Activated T-cell treated with anti-CD3 and anti-CD28 coated beads, Interleukin-2, amount 50 U/mL, for 4 hours (primary cell): ENCODE measurements around the gene TBXAS1. TPM values are rescaled to one million over a fixed set of nuclear protein-coding genes. Genes with fewer than 3 reads are reported as not detected.

ENCODE experiments used
- ATAC-seq, 2 donors: fragments of 200-7000 bp; cut with Tn5 transposase; one replicate each; pipeline ENCODE4 v1.10.0; 2021
- DNase-seq: peaks from one replicate; pipeline ENCODE4 v3.0.0-alpha.2; 2020
- H3K27me3 Mint-ChIP-seq: one replicate; pipeline ENCODE4 v1.8.0; 2021; ENCODE audit warnings: low read depth, mixed read lengths
- H3K36me3 Mint-ChIP-seq: one replicate; pipeline ENCODE4 v1.8.0; 2022; ENCODE audit warnings: mixed read lengths; ENCODE audit not compliant: insufficient read depth
- H3K4me1 Mint-ChIP-seq: one replicate; pipeline ENCODE4 v1.8.0; 2021; ENCODE audit warnings: low read depth, mixed read lengths
- H3K4me3 Mint-ChIP-seq: one replicate; pipeline ENCODE4 v1.8.0; 2021; ENCODE audit warnings: mild to moderate bottlenecking, moderate library complexity, mixed read lengths
- H3K9me3 Mint-ChIP-seq: one replicate; pipeline ENCODE4 v1.8.0; 2021; ENCODE audit warnings: mixed read lengths
- total RNA-seq, 3 donors: library from RNA; stranded (reverse); gene quantifications; one replicate each; pipeline ENCODE4 v1.2.1, GENCODE V29; 2021

Gene TBXAS1
- total RNA-seq, 3 donors from 2014 or later, result 1.7 to 4.1 (median 4.0) TPM

DNA sequence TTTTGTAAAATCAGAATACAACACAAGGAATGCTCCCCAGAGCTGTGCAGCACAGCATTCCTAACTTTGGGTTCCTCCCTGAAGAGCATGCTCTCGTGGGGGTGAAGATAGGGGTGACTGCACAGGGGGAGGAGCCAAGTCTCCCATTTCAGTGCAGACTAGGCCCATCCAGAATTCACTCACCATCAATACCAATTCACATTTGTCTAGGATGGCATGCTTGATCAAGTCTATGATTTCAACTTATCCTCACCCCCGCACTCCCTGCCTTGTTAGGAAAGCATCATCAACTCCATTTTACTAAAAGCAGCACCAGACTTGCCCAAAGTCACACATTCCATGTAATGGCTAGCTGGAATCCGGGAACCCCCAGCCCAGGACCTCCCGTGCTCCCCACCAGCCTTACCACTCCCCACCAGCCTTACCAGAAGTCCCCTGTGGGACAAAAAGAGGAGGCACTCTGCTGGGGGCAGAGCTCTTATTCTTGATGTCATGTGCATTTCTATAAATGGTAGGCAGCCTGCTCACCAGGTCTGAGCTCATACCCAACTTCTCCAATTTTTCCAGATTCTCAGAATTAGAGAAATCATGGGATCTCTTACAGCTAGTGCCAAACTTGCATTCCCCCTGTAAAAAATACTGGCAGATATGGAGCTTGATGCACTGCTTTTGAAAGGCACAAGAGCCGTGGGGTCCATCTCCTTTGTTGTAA, 227.5 kb downstream of the TBXAS1 start:
- Mint-ChIP-seq H3K4me1 (peaks cover 82% of the 10 kb centered on the region), H3K4me3 (no peak overlapping the region), H3K36me3 (peaks cover 40% of the 10 kb centered on the region), H3K9me3 (no peaks in the 10 kb centered on the region), H3K27me3 (no peaks in the 10 kb centered on the region)
- ATAC-seq (no peak), DNase-seq (no peak)

DNA sequence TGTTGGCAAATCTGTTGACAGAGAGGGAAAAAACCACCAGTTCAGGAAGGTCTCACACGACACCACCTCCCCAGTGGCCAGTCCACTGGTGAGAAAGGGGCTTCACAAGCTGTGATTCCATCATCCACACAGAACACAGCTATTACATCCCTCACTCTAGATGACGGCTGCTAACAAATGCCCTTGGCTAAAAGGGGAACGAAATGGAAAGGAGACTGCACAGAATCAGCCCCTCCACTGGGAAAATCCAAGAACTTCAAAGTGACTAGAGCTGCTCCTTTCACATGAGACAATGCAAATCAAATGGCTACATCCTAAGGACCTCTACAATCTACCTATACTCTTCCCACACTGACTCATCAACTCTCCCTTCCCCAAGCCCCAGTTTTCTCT, 228.1 kb downstream of the TBXAS1 start:
- H3K36me3 Mint-ChIP-seq, result peaks cover 39% of the 10 kb centered on the region
- H3K27me3 Mint-ChIP-seq, result no peaks in the 10 kb centered on the region
- no peaks in the 10 kb centered on the region for H3K9me3 Mint-ChIP-seq
- peaks cover 83% of the 10 kb centered on the region for H3K4me1 Mint-ChIP-seq
- no peak for ATAC-seq
- no peak overlapping the region for H3K4me3 Mint-ChIP-seq
- no peak for DNase-seq

DNA sequence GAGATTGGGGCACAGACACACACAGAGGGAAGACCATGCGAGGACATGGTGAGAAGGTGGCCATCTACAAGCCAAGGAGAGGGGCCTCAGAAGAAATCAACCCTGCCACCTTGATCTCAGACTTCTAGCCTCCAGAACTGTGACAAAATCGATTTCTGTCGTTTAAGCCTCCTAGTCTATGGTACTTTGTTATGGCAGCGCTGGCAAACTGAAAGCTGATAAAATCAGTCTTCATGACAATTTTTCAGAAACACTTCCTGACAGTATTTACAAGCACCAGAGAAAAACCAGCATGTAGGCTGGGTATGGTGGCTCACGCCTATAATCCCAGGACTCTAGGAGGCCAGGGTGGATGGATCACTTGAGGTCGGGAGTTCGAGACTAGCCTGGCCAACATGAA, 229.5 kb downstream of the TBXAS1 start:
- no peaks in the 10 kb centered on the region for H3K9me3 Mint-ChIP-seq
- H3K36me3 Mint-ChIP-seq, result peaks cover 31% of the 10 kb centered on the region
- DNase-seq (no peak), ATAC-seq (no peak)
- no peak overlapping the region for H3K4me3 Mint-ChIP-seq
- no peaks in the 10 kb centered on the region for H3K27me3 Mint-ChIP-seq
- H3K4me1 Mint-ChIP-seq, result peaks cover 75% of the 10 kb centered on the region

DNA sequence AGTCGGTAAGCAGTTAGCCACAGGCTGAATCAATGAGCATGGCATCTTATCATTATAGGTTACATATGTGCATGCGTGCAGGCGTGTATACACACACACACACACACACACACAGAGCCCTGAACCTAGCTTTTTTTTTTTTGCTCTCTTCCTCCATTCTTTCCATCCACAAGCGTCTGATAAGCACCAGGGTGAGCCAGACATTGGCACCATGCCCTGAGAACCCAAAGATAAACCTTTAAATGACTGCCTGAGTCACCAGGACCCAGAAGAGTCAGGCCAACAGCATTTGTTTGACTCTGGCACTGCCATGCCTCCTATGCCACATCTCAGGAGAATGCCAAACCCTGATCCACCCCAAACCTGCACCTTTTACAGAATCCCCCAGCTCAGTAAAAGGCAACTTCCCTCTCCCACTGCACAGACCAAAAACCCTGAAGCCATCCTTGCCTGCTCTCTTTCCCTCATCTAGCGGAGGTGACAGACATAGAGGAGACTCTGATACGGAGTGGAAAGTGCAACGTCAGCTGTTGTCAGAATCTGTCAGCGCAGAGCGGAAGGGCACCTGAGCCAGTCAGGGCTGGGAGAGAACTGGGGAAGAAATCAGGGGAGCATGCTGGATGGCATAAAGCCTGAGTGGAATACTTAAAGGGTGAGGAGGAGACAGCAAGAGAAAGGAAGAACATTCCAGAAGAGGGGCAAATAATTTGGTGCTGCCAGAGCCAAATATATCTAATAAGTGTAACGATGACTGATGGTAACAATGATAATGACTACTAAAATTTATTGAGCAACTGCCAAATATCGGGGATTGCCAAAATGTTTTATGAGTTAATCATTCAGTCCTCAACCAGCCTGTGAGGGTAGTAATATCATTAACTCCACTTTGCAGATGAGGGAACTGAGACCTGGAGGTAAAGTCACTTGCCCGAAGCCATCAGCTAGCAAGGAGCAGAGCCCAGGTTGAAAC, 230.5 kb downstream of the TBXAS1 start:
- Mint-ChIP-seq H3K9me3 (no peaks in the 10 kb centered on the region), H3K4me3 (peak overlapping the region; percentile 87), H3K36me3 (peaks cover 21% of the 10 kb centered on the region), H3K27me3 (no peaks in the 10 kb centered on the region), H3K4me1 (peaks cover 68% of the 10 kb centered on the region)
- DNase-seq, result peak; percentile 58
- ATAC-seq, result peak; percentile 10 to 31

DNA sequence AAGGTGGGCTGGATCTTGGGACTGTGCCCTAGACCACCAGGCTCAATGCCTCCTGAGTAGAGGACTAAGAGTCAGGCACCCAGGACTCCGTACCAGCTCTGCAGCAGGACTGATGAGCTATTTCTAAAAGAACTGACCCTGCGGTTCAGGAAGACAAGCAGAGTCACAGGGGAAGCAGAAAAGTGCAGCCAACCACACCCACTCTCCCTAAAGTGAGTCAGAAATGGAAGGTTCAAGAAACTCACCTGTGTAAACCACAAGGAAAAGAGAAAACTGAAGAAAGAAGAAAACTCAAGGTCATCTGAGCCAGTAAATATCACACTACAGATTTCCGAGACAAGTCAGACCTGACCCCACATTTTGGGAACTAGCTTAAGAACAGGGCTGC, 231.2 kb downstream of the TBXAS1 start:
- DNase-seq (no peak), ATAC-seq (no peak)

DNA sequence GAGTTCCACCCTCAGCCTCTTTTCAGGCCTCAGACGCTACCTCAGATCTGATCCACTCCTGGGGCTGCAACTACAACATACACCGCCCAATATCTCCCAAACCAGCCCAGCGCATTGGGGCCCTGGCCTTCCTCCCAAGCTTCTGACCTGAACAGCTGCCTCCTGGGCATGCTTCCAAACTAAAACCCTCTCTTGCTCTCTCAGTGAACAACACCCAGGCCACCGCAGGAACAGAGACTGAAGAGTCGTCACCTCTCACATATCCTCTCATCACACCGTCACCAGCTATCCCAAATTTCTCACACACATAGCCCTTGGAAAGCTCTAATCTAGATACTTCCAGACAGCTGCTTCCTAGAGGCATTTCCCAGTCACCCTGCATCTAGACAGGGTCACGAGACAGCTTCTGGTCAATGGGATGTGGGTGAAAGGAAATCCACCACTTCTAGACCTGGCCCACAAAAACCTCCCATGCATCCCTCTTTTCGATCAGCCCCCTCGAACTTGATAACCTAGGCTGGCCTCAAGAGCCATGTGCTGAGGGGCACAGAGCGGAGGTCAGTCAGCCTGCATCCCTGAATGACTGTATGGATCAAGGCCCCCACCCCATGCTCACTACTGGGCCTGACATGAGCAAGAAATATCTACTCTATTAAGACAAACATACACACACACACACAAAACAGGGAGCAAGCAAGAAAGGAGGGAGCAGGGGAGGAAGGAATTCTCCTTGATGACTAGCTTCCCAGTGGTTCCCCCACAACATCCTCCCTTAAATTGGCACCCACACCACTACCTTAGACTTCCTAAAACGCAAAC, 231.9 kb downstream of the TBXAS1 start:
- peaks cover 5% of the 10 kb centered on the region for H3K9me3 Mint-ChIP-seq
- ATAC-seq (no peak), DNase-seq (no peak)
- no peaks in the 10 kb centered on the region for H3K27me3 Mint-ChIP-seq
- peak overlapping the region; percentile 87 for H3K4me3 Mint-ChIP-seq
- H3K4me1 Mint-ChIP-seq, result peaks cover 59% of the 10 kb centered on the region
- peaks cover 14% of the 10 kb centered on the region for H3K36me3 Mint-ChIP-seq

More for the DNA sequence above, 231.2 kb downstream of the TBXAS1 start:
- Mint-ChIP-seq H3K27me3 (no peaks in the 10 kb centered on the region), H3K36me3 (peaks cover 18% of the 10 kb centered on the region), H3K9me3 (no peaks in the 10 kb centered on the region), H3K4me1 (peaks cover 63% of the 10 kb centered on the region), H3K4me3 (peak overlapping the region; percentile 87)

DNA sequence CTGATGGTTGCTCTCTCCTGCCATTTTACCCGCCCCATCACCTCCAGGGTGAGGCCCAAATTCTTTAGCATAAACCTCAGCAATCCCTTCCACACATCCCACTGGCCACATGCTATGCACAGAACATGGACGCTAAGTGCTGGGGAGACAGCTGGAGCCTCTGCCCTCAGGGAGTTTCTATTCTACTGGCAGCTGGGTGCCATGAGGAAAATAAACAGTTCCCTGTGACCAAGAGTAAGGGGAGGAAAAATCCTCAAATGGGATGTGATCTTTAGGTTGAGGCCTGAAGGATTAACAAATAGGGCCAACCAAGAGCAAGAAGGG, 232.5 kb downstream of the TBXAS1 start:
- Mint-ChIP-seq H3K9me3 (peaks cover 11% of the 10 kb centered on the region), H3K27me3 (no peaks in the 10 kb centered on the region), H3K36me3 (peaks cover 17% of the 10 kb centered on the region), H3K4me1 (peaks cover 53% of the 10 kb centered on the region), H3K4me3 (peak overlapping the region; percentile 87)
- no peak for DNase-seq
- no peak for ATAC-seq

DNA sequence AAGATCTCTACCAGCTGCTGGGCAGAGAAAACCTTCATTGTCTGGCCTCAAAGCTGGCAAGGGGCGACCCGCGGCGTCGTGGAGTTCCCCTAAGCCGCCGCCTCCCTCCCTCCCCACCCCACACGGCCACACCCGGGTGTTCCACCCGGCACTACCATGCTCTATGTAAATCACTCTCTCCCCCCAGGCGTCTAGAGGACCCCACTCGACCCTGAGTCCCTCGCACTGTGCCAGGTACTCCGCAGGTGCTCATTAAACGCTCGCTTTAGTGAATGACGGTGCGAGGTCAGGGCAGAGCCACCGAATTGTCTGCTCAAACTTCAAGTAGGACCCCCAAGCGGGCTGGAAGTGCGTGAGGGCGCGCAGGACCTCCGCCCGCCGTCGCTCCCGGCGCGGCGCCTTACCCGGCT, 233.1 kb downstream of the TBXAS1 start:
- ATAC-seq (peak; percentile 48 to 49), DNase-seq (peak; percentile 54)
- peaks cover 48% of the 10 kb centered on the region for H3K4me1 Mint-ChIP-seq
- H3K36me3 Mint-ChIP-seq, result peaks cover 16% of the 10 kb centered on the region
- H3K4me3 Mint-ChIP-seq, result peak overlapping the region; percentile 87
- peaks cover 16% of the 10 kb centered on the region for H3K9me3 Mint-ChIP-seq
- no peaks in the 10 kb centered on the region for H3K27me3 Mint-ChIP-seq

DNA sequence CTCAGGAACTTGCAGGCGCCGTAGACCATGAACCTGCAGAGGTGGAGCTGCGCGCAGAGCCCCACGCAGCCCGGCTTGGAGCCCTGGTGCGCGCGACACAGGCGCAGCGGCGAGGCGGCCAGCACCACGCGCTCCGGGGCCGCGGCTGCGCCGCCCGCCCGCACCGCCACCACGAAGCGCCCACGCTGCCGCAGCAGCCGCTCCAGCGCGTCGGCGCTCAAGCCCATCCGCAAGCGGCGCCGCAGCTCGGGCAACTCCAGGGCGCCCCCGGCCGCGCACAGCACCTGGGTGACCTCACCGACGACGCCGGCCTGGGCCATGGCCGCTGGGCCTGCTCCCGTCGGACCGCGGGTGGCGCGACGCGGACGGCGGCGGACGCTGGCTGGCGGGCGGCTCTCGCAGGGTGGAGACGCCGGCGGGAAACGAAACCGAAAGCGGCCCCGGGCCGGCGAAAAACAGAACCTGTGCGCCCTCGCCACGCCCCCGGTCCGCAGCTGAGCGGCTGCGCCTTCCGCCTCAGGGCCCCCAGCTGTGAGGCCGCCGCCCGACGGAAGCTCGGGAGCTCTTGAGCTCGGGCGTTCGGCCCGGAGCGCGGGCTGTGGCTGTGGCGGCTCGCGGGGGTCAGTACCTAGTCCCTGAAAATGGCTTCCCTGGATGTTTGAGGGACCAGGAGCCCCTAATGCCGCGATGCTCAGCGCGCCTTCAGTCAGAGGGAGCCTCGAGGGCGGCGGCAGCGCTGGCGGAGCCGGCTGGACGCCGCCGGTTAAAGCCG, 233.7 kb downstream of the TBXAS1 start, which contains the start of gene PARP12:
TSS of gene PARP12 (minus strand) at position 424 of the 772 bp plus-strand sequence. CDS start at position 320, 104 bp downstream.
- Mint-ChIP-seq H3K9me3 (peaks cover 20% of the 10 kb centered on the region), H3K27me3 (no peaks in the 10 kb centered on the region), H3K4me1 (peaks cover 43% of the 10 kb centered on the region), H3K4me3 (peak within 1 kb of the TSS; percentile 87), H3K36me3 (peaks cover 14% of the 10 kb centered on the region)
- ATAC-seq (peak; percentile 70 to 76), DNase-seq (peak; percentile 85)

DNA sequence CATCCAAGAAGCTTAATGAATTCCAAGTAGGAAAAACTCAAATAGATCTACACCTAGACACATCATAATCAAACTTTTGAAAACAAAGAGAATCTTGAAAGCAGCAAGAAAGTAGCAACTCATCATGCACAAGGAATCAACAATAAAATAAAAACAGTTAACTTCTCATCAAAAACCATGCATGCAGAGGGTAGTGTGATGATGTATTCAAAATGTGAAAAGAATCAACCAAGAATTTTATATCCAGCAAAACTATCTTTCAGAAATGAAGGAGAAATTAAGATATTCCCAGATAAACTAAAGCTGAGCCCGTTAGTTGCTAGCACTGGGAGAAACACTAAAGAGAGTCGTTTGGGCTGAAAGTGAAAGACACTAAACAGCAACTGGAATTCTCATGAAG, 238.0 kb downstream of the TBXAS1 start:
- peaks cover 12% of the 10 kb centered on the region for H3K36me3 Mint-ChIP-seq
- DNase-seq (no peak), ATAC-seq (no peak)
- H3K4me3 Mint-ChIP-seq, result no peak overlapping the region
- H3K27me3 Mint-ChIP-seq, result no peaks in the 10 kb centered on the region
- H3K9me3 Mint-ChIP-seq, result peaks cover 32% of the 10 kb centered on the region
- H3K4me1 Mint-ChIP-seq, result peaks cover 16% of the 10 kb centered on the region

DNA sequence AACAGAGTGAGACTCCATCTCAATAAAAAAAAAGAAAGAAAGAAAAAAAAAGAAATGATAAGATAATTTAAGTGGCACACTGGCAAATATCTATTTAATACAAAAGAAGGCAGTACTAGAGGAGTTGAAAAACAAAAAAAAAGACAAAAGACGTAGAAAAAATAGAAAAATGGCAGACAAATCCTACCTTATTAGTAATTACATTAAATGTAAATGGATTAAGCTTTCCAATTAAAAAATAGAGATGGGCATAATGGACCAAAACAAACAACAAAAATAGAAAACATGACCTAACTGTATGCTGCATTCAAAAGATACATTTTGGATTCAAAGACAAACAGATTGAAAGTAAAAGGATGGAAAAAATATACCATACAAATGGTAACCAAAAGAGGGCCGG, 239.0 kb downstream of the TBXAS1 start:
- H3K27me3 Mint-ChIP-seq, result no peaks in the 10 kb centered on the region
- H3K4me1 Mint-ChIP-seq, result peaks cover 16% of the 10 kb centered on the region
- ATAC-seq, result no peak
- no peak overlapping the region for H3K4me3 Mint-ChIP-seq
- H3K9me3 Mint-ChIP-seq, result peaks cover 32% of the 10 kb centered on the region
- H3K36me3 Mint-ChIP-seq, result peaks cover 12% of the 10 kb centered on the region
- no peak for DNase-seq

DNA sequence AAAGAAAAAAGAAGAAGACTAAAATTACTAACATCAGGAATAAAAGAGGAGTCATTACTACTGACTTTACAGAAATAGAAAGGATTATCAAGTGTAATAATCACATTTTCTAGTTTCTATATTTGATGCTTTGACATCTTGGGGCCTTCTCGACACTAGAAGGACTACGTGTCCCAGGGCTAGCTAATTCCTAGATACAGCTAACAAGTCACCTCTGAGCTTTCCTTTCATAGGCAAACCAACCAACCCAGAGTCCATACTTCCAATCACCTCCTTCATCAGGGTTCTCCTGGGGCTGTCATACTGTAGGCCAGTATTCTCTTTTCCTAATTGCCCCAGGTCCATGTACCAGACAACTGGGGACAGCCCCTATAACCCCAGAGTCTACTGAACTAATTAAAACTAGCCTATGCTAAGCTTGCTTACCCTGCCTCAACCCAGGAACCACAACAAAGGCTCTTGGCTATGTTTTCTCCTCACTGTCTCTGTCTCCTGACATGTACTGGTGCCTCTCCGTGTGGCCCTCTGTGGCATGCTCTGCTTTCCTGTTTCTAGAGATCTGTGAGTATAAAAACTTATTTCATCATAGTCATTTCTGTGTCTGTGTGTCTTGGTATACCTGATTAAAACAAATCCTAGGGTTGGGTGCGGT, 240.4 kb downstream of the TBXAS1 start:
- ATAC-seq (peak; percentile 28 to 43), DNase-seq (no peak)
- H3K27me3 Mint-ChIP-seq, result no peaks in the 10 kb centered on the region
- peaks cover 12% of the 10 kb centered on the region for H3K4me1 Mint-ChIP-seq
- peaks cover 32% of the 10 kb centered on the region for H3K9me3 Mint-ChIP-seq
- peaks cover 12% of the 10 kb centered on the region for H3K36me3 Mint-ChIP-seq
- no peak overlapping the region for H3K4me3 Mint-ChIP-seq
